Measurements from ENCODE around the gene ZNF296.

The ZNF296 gene

DNA sequence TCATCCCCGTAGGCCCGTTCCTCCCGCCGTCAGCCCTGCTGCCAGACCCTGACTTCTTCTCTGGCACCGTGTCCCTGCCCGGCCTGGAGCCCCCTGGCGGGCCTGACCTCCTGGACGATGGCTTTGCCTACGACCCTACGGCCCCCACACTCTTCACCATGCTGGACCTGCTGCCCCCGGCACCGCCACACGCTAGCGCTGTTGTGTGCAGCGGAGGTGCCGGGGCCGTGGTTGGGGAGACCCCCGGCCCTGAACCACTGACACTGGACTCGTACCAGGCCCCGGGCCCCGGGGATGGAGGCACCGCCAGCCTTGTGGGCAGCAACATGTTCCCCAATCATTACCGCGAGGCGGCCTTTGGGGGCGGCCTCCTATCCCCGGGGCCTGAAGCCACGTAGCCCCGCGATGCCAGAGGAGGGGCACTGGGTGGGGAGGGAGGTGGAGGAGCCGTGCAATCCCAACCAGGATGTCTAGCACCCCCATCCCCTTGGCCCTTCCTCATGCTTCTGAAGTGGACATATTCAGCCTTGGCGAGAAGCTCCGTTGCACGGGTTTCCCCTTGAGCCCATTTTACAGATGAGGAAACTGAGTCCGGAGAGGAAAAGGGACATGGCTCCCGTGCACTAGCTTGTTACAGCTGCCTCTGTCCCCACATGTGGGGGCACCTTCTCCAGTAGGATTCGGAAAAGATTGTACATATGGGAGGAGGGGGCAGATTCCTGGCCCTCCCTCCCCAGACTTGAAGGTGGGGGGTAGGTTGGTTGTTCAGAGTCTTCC lies 38.7 kb downstream of the ZNF296 start:
- CTCF ChIA-PET = interaction anchor here (0.9 kb wide), 1 partner anchor 22 kb away, joined by 4 read pairs; no protein-coding TSS in a partner anchor
- peak overlapping the region; percentile 90 for H3K27ac ChIP-seq
- POLR2A ChIA-PET (ENCODE audit: low non-redundant PET) = no interaction called here
- DNase-seq (ENCODE audit: low spot score) = no peak
- TF ChIP-seq, protein P1, sequence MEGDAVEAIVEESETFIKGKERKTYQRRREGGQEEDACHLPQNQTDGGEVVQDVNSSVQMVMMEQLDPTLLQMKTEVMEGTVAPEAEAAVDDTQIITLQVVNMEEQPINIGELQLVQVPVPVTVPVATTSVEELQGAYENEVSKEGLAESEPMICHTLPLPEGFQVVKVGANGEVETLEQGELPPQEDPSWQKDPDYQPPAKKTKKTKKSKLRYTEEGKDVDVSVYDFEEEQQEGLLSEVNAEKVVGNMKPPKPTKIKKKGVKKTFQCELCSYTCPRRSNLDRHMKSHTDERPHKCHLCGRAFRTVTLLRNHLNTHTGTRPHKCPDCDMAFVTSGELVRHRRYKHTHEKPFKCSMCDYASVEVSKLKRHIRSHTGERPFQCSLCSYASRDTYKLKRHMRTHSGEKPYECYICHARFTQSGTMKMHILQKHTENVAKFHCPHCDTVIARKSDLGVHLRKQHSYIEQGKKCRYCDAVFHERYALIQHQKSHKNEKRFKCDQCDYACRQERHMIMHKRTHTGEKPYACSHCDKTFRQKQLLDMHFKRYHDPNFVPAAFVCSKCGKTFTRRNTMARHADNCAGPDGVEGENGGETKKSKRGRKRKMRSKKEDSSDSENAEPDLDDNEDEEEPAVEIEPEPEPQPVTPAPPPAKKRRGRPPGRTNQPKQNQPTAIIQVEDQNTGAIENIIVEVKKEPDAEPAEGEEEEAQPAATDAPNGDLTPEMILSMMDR (conservative IDR thresholded peaks at IDR 0.05; ENCODE audit: low read depth) = no peak

DNA sequence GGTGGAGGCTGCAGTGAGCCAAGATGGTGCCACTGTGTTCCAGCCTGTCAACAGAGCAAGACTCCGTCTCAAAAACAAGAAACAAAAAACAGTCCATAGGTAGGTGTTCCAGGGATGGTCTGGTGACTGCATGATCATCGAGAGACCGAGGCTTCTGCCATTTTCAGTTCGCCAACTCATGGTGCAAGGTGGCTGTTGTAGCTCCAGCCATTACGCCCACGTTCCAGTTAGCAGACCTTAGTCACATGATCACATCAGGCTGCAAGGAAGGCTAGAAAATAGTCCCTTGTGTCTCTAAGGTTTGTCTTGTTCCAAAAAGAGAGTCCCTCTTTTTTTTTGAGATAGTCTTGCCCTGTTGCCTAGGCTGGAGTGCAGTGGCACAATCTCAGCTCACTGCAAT lies 40.5 kb downstream of the ZNF296 start:
- no peak overlapping the region; the same call in 1 of the 2 replicates for H3K27ac ChIP-seq
- ChIA-PET CTCF (no interaction called here), POLR2A (ENCODE audit: low non-redundant PET) (no interaction called here)
- no peak for DNase-seq (ENCODE audit: low spot score)
- TF ChIP-seq, protein P1 (conservative IDR thresholded peaks at IDR 0.05; ENCODE audit: low read depth) = no peak

DNA sequence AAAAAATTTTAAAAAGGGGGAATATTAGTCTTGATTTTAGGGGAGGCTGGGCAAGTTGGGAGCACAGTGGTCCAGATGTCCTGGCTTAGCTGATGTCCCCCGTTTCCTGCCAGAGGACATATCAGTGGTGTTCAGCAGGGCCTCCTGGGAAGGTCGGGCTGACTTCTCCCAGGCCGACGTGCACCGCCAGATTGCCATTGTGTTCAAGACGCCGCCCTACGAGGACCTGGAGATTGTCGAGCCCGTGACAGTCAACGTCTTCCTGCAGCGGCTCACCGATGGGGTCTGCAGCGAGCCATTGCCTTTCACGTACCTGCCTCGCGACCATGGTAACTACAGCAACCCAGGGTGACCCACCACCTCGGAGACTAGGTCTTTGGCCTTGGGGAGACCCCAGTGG lies 43.9 kb downstream of the ZNF296 start:
- DNase-seq (ENCODE audit: low spot score) = no peak
- POLR2A ChIA-PET (ENCODE audit: low non-redundant PET) = no interaction called here
- CTCF ChIA-PET = interaction anchor here (0.7 kb wide), 1 partner anchor 48 kb away, joined by 3 read pairs; no protein-coding TSS in a partner anchor
- peak overlapping the region; percentile 39 for H3K27ac ChIP-seq
- TF ChIP-seq, protein P1 (conservative IDR thresholded peaks at IDR 0.05; ENCODE audit: low read depth) = no peak

DNA sequence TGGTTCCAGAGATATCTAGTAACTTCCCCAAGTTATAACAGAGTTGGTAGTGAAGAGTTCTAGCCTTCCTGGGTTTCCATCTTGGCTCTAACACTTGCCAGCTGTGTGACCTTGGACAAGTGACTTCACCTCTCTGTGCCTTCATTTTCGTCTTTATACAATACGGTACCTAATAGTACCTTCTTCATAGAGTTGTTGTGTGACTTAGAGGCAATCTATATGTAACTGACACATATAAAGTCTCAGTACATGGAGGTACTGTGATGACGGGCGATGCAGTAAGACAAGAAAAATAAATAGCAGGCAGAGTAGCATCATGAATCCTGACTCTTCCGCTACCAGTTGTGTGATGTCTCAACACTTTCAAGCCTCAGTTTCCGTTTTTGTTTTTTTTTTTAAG lies 45.5 kb downstream of the ZNF296 start:
- ChIA-PET CTCF (no interaction called here), POLR2A (ENCODE audit: low non-redundant PET) (no interaction called here)
- DNase-seq (ENCODE audit: low spot score) = no peak
- TF ChIP-seq, protein P1 (conservative IDR thresholded peaks at IDR 0.05; ENCODE audit: low read depth) = no peak
- H3K27ac ChIP-seq = no peak overlapping the region

DNA sequence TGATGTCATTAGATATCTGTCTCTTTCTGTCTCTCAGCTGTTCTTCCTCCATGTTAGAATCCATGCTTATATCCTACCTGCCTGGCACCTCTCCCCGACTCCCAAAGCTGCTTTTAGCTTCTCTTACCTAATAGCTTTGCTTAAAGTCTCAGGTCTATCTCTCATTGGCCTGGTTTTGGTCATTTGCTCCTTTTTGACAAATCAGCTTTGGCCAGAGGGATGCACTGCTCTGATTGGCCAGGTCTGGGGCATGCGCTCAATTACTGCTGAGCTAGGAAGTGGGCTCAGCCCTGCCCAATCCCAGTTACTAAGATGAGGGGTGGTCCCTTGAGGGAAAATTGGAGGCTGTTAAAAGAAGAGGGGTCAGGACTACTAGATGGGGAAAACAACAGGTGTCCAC lies 48.9 kb downstream of the ZNF296 start:
- TF ChIP-seq, protein P1 (conservative IDR thresholded peaks at IDR 0.05; ENCODE audit: low read depth) = no peak
- ChIA-PET CTCF (interaction anchor here (0.6 kb wide), 1 partner anchor 32 kb away, joined by 4 read pairs; no protein-coding TSS in a partner anchor), POLR2A (ENCODE audit: low non-redundant PET) (no interaction called here)
- H3K27ac ChIP-seq = no peak overlapping the region
- no peak for DNase-seq (ENCODE audit: low spot score)

- no peak for DNase-seq (ENCODE audit: low spot score)
- TF ChIP-seq, protein P1 (conservative IDR thresholded peaks at IDR 0.05; ENCODE audit: low read depth) = no peak
- H3K27ac ChIP-seq = no peak overlapping the region
- CTCF ChIA-PET = no interaction called here
- POLR2A ChIA-PET (ENCODE audit: low non-redundant PET) = no interaction called here
These were observed 51.0 kb downstream of the ZNF296 start for GRCh38 chr19:45025264-45025663.
